Upper lobe of right lung (tissue), 1 donor: Measurements from ENCODE around the gene SPZ1. TPM values are rescaled to one million over a fixed set of nuclear protein-coding genes. Genes with fewer than 3 reads are reported as not detected.

ENCODE experiments used
- ATAC-seq: fragments of 200-7000 bp; cut with Tn5 transposase; one replicate; pipeline ENCODE4 v1.9.1; 2020; ENCODE audit warnings: mild to moderate bottlenecking, moderate library complexity
- DNase-seq: peaks from one replicate; pipeline ENCODE4 v3.0.0-alpha.2; 2020
- H3K27ac ChIP-seq: fragments of 200-600 bp; one replicate; pipeline ENCODE4 v1.8.0; 2022
- H3K27me3 ChIP-seq: fragments of 200-600 bp; one replicate; pipeline ENCODE4 v1.8.0; 2022; ENCODE audit warnings: mild to moderate bottlenecking
- H3K36me3 ChIP-seq: fragments of 200-600 bp; one replicate; pipeline ENCODE4 v1.8.0; 2022
- H3K4me1 ChIP-seq: fragments of 200-600 bp; one replicate; pipeline ENCODE4 v1.8.0; 2022
- H3K4me3 ChIP-seq: fragments of 200-600 bp; one replicate; pipeline ENCODE4 v1.8.0; 2022; ENCODE audit warnings: mild to moderate bottlenecking
- H3K9me3 ChIP-seq: fragments of 200-600 bp; one replicate; pipeline ENCODE4 v1.8.0; 2022
- CTCF ChIP-seq: fragments of 200-600 bp; IDR thresholded peaks from one replicate; pipeline ENCODE4 v1.8.0; 2022; ENCODE audit warnings: antibody characterized with exemption
- intact Hi-C: fragments of 100-400 bp; cut with DNase I; formaldehyde crosslinking; loops from one replicate; pipeline ENCODE4 v1.11.0; 2022
- total RNA-seq: library from RNA; stranded (reverse); fragmentation: NEBNext Ultra II Directional; extraction: Animal tissue kit (Norgen Biotek cat#: 25700); gene quantifications from one replicate; pipeline ENCODE4 v1.2.1, GENCODE V29; 2021
- donor health status: DM: no; HTN: yes; CAD: no; lungs with severe emphysema.

The SPZ1 gene
- total RNA-seq, 1 donor from 2014 or later, result not detected

DNA sequence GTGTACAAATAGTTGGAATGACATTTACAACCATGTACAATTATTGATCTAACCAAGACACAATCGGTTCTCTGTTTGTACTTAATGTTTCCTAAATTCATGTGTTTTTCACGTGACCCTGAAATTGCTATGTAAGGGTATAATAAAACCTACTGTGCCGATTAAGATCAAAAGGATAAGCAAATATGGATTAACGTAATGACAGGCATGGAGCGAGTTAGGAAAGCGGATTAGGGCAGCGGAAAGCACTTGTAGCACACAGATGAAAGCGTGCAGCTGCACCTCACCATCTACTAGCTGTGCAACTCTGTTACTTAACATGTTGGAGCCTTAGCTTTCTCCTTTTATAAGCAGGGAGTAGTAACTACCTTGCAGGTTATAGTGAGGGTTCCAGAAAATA, 49.7 kb downstream of the SPZ1 start:
- no peaks in the 10 kb centered on the region for H3K36me3 ChIP-seq
- ATAC-seq, result no peak
- H3K27me3 ChIP-seq, result no peaks in the 10 kb centered on the region
- H3K4me1 ChIP-seq, result no peaks in the 10 kb centered on the region
- H3K27ac ChIP-seq, result no peak overlapping the region
- no peak overlapping the region for H3K4me3 ChIP-seq
- intact Hi-C loops, result no loop called here
- H3K9me3 ChIP-seq, result no peaks in the 10 kb centered on the region
- TF ChIP-seq CTCF, result no peak
- DNase-seq, result no peak

DNA sequence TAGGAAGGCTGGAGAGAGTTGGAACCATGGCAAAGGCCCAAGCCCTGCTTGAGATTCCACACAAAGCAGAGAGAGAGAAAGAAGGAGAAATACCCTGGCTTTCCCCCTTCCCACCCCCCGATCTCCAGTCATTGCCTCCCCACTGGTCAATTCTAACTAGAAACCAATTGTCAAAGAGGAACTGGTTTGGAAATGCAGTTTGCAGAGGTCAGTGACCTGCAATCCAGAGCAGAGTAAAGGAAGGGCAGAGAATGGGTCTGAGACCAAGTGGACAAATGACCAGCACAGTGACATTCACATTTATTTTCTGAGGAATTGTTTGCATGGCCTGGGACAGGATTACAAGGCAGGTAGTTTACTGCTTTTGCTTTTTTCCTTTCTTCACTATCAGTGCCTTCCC, 50.6 kb downstream of the SPZ1 start:
- Histone ChIP-seq H3K27ac (no peak overlapping the region), H3K27me3 (no peaks in the 10 kb centered on the region), H3K9me3 (no peaks in the 10 kb centered on the region), H3K4me1 (no peaks in the 10 kb centered on the region), H3K36me3 (no peaks in the 10 kb centered on the region), H3K4me3 (no peak overlapping the region)
- intact Hi-C loops, result no loop called here
- ATAC-seq, result peak; percentile 39
- no peak for TF ChIP-seq CTCF
- DNase-seq, result no peak

Other genes starting within 250 kb of the SPZ1 start
- 60.4 TPM for gene SERINC5, start 64.0 kb upstream of the SPZ1 start, total RNA-seq
- 60.6 TPM for gene ZFYVE16, start 88.1 kb downstream of the SPZ1 start, total RNA-seq
- gene FAM151B, start 168.1 kb downstream of the SPZ1 start, total RNA-seq, result 3.4 TPM